Lung (tissue), 12 donors: ENCODE measurements around the gene SMG7. TPM values are rescaled to one million over a fixed set of nuclear protein-coding genes. Genes with fewer than 3 reads are reported as not detected.
A peak's percentile ranks its signal among the peaks of the same experiment; 100 is the strongest.

ENCODE experiments used
- ATAC-seq: fragments of 200-7000 bp; cut with Tn5 transposase; one replicate; pipeline ENCODE4 v1.9.1; 2020; ENCODE audit warnings: moderate number of reproducible peaks; ENCODE audit not compliant: insufficient read depth, low FRiP score
- DNase-seq, 3 donors: peaks; one replicate each; pipeline ENCODE4 v3.0.0-alpha.2; 2013 to 2017
- H3K27ac ChIP-seq, 2 donors: one replicate each; pipeline ENCODE4 v1.5.1; 2013; ENCODE audit warnings: mild to moderate bottlenecking in 2 of 2, moderate library complexity in 2 of 2, control low read depth in 1 of 2, inconsistent platforms in 1 of 2, low read depth in 1 of 2, low read length in 1 of 2
- H3K27me3 ChIP-seq, 3 donors: one replicate each; pipeline ENCODE4 v1.5.1; 2013; ENCODE audit warnings: low read length in 2 of 3; ENCODE audit not compliant: control insufficient read depth in 3 of 3, insufficient read depth in 3 of 3
- H3K36me3 ChIP-seq, 4 donors: one replicate each; pipeline ENCODE4 v1.5.1; 2013; ENCODE audit warnings: low read length in 4 of 4, mild to moderate bottlenecking in 1 of 4, moderate library complexity in 1 of 4; ENCODE audit not compliant: control insufficient read depth in 4 of 4, insufficient read depth in 4 of 4
- H3K4me1 ChIP-seq, 5 donors: one replicate each; pipeline ENCODE4 v1.5.1; 2013; ENCODE audit warnings: low read length in 5 of 5, mild to moderate bottlenecking in 2 of 5, moderate library complexity in 1 of 5; ENCODE audit not compliant: control insufficient read depth in 5 of 5, insufficient read depth in 5 of 5
- H3K4me3 ChIP-seq: one replicate; pipeline ENCODE4 v1.5.1; 2013; ENCODE audit warnings: mild to moderate bottlenecking, control low read depth, moderate library complexity
- H3K9ac ChIP-seq, 2 donors: one replicate each; pipeline ENCODE4 v1.5.1; 2013; ENCODE audit warnings: low read length in 2 of 2, control low read depth in 1 of 2; ENCODE audit not compliant: insufficient read depth in 1 of 2
- H3K9me3 ChIP-seq, 4 donors: one replicate each; pipeline ENCODE4 v1.5.1; 2013; ENCODE audit warnings: low read length in 3 of 4, mild to moderate bottlenecking in 1 of 4, moderate library complexity in 1 of 4; ENCODE audit not compliant: control insufficient read depth in 4 of 4, insufficient read depth in 3 of 4
- CTCF ChIP-seq: IDR thresholded peaks from 2 replicates; pipeline ENCODE4 v1.5.1; 2012; ENCODE audit warnings: mild to moderate bottlenecking; ENCODE audit errors: control extremely low read depth, extremely low read depth
- WGBS, 2 donors: extraction: QIAGEN DNeasy Blood & Tissue Kit; methylation state at CpG; one replicate each; pipeline ENCODE4 v1.1.7; 2013; 5-methylcytosine and 5-hydroxymethylcytosine counted together
- polyA plus RNA-seq, 2 donors: library from polyadenylated mRNA; stranded (reverse); fragments of 200-250 nt; gene quantifications; one replicate each; pipeline ENCODE4 v1.2.1, GENCODE V29; 2013
- total RNA-seq, 2 donors: library from RNA; depleted of rRNA in 1 of 2; stranded (reverse); fragments of >200 nt in 1 of 2; gene quantifications; one replicate each; pipeline ENCODE4 v1.2.1, GENCODE V29; 2014 to 2021
- donor health status: control.
- donor health status: control.
- donor health status: Bipolar disorder and iron deficiency.
- donor health status: healthy.
- donor health status: DM: yes; HTN: yes; CAD: no.

The SMG7 gene
- total and polyA plus RNA-seq, 4 donors, result 17.4 to 86.6 (median 45.6) TPM

- no peaks in the 10 kb centered on the region for H3K27me3 ChIP-seq
- H3K9me3 ChIP-seq, result no peaks in the 10 kb centered on the region
- H3K9ac ChIP-seq, result no peak overlapping the region
- H3K36me3 ChIP-seq, result no peaks in the 10 kb centered on the region
- no peak overlapping the region for H3K27ac ChIP-seq
- ATAC-seq (no peak), DNase-seq (no peak)
- WGBS, 2 donors, result 47 to 50% methylated on average over 2 of the region's 2 CpGs
- H3K4me1 ChIP-seq, result peaks cover 0 to 12% (median 2%) of the 10 kb centered on the region in 5 donors
- no peak overlapping the region for H3K4me3 ChIP-seq
- TF ChIP-seq CTCF, result no peak
These were observed 5.5 kb upstream of the SMG7 start for GRCh38 chr1:183466781-183467180.

- Histone ChIP-seq H3K4me3 (no peak overlapping the region), H3K9ac (no peak overlapping the region), H3K27me3 (no peaks in the 10 kb centered on the region), H3K4me1 (peaks cover 0 to 12% (median 0%) of the 10 kb centered on the region in 5 donors), H3K27ac (no peak overlapping the region), H3K9me3 (no peaks in the 10 kb centered on the region), H3K36me3 (no peaks in the 10 kb centered on the region)
- WGBS, 2 donors, result 68 to 70% methylated on average over 1 of the region's 1 CpG
- TF ChIP-seq CTCF, result no peak
- DNase-seq (no peak), ATAC-seq (no peak)
These were observed 4.6 kb upstream of the SMG7 start for GRCh38 chr1:183467687-183468086.

DNA sequence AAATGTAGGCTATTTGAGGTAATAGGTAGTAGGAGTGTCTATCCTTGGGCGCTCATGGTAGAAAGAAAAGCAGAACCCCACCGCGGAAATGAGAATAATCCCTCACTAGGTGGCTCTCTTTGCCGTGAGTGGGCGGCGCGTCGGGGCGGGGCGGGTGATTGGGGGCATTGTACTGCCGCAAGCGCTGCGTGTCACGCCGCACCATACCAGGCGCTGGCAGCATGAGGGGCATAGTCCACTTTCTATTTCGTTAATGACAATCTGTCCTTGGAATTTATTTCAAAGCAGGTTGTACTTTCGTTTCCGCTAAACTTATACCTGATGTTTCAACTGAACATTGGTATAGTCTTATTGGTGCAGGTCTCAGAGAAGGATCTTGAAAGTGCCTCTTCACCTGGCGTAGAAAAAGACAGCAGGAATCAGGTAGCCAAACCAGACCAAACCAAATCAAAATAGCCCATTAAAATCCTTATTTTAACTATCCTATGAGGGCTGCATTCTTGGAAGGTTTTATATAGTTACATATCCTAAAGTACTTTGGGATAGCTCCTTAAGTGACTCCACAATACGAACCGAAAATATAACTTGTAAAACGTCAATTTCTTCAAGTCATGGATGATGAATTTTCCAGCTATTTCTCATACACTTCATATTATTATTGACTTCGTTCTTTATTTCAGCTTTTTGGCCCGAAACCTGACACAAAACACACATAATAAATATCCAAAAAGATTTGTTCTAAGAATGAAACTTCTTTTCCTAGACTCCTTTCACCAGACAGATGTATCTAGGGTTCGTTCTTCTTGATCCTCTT lies 1.9 kb upstream of the SMG7 start:
- peak; percentile 38 for TF ChIP-seq CTCF
- Histone ChIP-seq H3K27me3 (no peaks in the 10 kb centered on the region), H3K36me3 (no peaks in the 10 kb centered on the region), H3K9me3 (no peaks in the 10 kb centered on the region), H3K27ac (peak overlapping the region; percentile 94 to 98), H3K4me3 (peak overlapping the region; percentile 72), H3K4me1 (peaks cover 0 to 16% (median 10%) of the 10 kb centered on the region in 5 donors), H3K9ac (peak overlapping the region; percentile 81 to 93)
- 0 to 1% methylated on average over 26 of the region's 26 CpGs for whole genome bisulfite sequencing, 2 donors
- DNase-seq (peak; percentile 83 to 87 (median 85)), ATAC-seq (peak; percentile 35)
